GM19468 (cell line): Measurements from ENCODE around the gene SKAP2.

Experiments
- ATAC-seq: cut with Tn5 transposase; IDR thresholded peaks from one replicate; pipeline ENCODE4 v1.9.1; 2021; ENCODE audit warnings: mild to moderate bottlenecking, moderate library complexity, moderate number of reproducible peaks; ENCODE audit not compliant: unreplicated experiment; ENCODE audit errors: extremely low read depth

SKAP2 gene

DNA sequence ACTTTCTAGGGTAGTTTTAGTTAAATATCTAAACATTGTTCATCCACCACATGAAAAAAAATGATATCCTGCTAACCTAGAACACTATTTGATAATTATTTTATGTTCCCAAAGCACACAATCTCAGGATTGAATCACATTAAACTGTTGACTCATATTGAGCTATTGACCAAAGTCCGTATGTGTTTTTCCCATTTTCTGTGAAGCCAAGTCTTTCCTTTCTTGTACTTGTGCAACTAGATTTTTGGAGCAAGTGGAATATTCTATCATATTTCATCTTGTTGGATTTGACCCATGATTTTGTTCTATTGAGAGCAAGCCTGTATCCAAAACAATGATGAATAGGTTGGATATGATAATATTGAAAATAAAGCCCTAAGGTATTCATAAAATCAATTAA is 164.6 kb downstream of the SKAP2 start:
- no peak for ATAC-seq

DNA sequence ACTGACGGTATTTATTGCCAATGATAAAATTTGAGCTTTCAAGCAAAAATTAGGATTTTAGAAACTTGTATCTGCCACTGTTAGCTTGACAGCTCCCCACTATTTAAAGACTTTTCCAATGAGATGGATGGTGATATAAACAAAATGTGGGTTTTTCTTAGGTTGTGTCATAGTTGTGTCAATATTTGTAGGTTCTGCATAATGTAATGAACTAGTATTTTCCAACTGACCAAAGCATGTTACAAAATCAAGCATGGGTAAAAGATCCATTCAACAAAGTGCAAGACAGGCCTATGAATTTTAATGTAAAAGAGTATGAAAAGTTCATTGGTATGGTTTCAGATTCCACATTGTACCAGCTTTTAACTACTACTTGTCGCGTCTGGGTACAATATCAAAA is 165.6 kb downstream of the SKAP2 start:
- ATAC-seq, result no peak

DNA sequence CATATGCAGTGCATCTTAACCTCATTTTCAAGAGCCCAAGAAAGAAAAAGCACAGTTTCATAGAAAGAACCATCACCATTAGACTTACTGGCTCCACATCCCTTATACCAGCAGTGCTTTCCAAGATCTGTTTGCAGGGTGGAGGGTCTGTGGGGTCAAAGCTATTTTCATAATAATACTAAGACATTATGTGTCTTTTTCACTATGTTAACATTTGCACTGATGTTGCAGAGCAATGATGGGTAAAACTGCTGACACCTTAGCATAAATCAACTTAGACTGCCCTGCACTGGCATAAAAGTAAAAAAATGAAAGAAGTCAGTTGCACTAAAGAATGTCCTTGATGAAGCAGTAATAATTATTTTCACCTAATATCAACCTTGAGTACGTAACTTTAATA is 166.2 kb downstream of the SKAP2 start:
- ATAC-seq, result no peak

DNA sequence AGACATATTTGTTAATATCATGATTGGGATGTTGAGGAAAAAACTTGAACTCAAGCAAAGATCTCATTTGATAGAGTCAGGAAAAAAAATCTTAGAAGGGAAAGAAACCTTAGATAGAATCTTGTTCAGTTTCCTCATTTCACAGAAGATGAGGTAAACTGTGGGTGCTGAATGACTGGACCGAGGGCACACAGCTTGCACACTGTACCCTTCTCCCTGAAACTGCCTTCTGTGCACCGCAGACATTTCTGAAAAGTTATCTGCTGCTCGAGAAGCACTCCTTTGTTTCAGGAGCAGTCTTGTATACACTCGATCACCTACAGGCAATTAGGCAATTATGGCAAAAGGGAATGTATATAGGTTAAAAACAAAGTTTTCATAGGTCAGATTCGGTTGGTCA is 167.4 kb downstream of the SKAP2 start:
- ATAC-seq, result no peak

DNA sequence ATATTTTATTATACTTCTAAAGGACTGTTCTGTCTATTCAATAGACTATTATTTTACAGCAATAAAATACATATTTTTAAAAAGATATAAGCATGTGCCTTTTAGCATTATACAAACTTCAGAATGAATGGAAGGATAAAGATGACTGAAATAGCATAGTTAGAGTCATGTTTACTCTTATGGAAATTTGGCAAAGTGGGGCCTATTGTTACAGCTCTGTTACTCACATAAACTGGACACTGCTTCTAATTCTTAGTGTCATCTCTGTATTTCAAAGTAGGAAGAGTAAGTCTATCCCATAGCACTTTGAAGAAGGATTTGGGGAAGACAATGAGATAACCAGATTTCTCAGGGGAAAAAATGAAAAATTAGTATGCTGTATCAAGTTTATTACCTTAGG is 168.2 kb downstream of the SKAP2 start:
- ATAC-seq, result no peak

DNA sequence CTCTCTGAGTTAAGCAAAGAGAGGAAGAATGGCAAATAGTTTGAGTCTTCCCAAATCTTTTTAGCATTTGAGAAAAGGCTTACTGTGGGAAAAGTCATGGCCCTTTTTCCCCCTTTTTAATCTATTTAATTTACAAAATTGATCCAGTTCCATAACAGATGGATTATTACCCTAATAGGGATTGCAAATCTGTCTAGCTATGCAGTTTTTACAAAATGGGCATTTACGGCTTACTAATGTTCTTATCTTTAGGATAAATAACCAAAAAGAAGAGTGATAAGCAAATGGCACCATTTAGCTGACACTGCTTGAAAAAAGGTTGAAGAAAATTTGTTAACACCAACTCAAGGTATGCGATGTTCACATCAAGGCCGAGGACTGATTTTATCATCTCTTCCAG is 169.7 kb downstream of the SKAP2 start:
- no peak for ATAC-seq

DNA sequence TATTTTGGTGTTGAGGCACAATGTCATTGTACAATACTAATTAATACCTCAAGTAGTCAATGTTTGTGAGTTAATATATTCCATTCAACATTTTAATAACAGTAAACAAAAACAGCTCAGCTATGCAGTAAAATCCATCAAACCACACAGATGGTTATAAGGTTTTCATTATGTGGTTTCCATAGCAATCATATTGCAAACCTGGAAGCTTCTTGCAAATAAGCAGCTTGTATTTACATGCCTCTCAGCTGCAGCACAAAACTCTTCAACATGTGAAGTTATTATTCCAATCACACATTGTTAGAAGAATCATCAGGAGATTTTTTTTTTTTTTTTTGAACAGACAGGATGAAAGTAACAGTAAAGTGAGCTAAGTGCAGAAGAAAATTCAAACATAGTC is 170.2 kb downstream of the SKAP2 start:
- no peak for ATAC-seq

DNA sequence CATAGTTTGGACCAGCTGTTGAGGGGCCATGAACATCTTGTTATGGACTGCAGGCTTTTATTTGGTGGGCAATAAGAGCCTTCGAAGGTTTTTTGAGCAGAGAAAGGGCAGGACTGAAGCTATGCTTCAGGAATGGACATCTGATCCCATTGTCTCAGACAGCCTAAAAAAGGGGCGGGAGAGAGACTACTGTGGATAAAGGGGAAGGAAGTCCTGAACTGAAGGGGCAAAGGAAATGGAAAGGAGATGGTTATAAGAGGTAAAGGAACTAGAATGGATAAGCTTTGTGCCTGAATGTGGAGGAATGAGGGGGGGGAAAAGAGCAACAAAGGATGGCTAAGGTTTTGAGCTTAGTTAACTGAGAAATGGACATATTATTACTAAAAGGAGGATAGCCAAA is 172.5 kb downstream of the SKAP2 start:
- ATAC-seq, result no peak

DNA sequence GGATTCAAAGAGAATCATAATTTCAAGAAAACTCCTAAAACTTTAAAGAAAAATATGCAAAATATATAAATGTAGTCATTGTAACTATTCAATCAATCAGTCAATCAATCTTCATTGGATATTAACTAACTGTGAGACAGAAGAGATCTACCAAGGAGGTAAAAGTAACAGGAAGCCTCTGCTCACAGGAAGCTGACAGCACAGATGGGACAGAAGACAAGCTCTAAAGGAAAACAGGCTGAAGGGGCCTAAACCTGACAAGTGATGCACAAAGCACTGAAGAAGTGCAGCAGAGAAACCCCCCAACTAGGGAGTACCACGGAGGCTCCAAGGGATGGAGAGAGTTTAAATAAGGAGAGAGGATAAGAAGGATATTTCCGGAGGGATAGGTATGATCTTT is 173.0 kb downstream of the SKAP2 start:
- no peak for ATAC-seq

DNA sequence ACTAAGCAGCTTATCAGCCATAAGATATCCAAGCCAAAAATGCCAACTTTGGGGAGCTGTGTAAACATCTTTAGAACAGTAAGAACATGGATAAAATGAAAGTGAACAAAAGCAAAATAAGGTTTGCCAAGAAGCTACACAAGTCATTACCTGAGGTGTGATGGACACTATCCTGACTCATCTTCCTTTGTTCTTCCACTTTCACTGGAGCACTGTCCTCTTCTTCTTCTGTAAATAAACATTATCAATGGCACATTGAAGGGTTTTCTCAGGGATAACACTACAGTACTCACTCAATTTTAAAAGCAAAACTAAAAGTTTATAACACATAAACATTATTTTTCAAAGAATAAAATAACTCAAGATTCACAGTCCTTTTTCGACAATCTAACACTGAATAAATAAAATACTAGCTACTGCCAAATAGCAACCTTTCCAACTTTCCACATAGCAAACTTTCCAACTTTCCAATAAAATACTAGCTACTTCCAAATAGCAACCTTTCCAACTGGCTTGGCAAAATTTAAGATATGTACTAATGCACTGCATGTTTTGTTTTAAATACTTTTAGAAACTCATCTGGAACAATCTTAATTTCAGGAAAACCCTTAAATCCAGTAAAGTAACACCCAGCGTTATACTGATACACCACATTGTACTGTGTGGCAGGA is 174.1 kb downstream of the SKAP2 start:
- no peak for ATAC-seq

DNA sequence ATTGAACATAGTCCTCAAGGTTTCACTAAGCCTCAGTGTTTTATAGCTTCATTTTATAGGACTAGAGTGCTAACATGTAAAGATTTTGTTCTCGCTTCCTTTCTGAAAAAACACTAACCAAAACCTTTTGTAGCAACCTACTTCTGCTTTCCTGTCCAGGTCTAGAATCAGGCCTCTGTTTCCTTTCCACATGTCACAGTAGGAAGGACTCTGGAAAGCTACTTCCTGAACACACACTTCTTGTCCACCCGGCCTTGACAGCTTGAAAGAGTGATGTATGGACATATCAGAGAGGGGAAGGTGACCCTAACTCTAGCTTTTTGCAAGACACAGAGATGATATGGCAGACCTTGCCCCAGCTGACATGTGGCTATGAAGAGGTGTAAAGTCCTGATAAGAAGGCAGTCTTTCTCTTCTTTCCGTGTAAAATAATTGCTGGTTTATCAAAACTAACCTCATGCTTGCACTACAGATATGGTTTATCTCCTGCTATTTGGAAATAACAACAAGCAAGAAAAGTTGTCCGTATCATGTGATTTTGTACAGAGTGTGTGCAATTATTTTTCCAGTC is 175.4 kb downstream of the SKAP2 start:
- ATAC-seq, result peak; percentile 82

DNA sequence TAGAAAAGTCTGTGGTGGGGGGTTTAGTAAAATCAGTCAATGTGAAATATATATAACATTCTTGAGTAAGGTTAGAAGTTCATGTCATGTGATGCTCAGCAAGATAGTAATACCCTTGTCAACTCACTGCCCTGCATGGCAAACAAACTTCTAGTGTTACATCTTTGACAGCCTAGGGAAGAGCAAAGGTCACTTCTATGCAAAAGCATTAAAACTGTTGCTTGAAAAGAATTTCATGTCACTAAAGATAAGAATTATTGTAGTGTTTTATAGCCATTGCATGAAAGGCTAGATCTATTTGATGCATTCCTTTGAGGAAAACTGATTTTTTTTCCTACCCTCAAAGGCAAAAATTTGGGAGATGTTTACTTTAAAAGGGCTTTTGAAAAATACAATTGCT is 176.0 kb downstream of the SKAP2 start:
- no peak for ATAC-seq

DNA sequence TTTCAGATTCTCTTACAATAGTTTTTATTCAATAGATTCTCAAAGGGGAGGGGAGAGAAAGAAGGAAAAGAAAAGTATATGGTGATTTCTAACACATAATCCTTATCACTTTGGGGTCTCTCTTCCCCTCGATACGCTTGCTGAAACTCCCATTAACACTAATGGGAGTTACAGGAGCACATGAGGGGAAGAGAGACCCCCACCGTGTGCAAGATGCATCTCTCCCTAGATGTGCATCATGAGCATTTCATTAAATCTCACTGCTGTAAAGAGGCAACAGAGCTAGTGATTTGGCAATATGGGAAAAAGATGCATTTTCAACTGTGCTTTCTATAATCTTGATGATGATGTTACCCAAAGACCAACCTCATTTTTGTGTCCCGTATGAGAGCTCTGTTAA is 177.4 kb downstream of the SKAP2 start:
- ATAC-seq, result no peak

DNA sequence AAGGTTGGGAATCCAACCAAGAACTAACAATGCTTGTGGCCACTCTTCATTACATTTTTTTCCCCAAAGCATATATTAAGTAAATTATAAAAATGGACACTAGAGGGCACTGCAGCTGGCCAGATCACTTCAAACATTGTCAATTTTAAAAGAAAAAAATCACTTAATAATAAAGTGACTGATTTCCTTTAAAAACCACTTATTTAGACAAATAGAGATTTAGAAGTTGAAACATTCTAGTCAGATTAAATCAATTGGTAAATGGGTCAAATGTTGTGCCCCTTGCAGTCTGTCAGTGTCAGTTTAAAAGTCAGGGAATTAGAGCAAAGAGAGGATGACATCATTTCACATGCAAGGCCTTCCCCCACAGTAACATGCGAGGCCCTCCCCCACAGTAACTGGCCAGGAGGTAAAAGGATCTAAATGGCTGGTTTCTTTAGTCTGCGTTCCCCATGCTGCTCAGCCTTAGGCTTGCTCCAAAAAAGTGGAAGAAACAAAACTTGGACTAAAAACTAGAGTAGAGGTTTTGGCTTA is 177.9 kb downstream of the SKAP2 start:
- no peak for ATAC-seq

DNA sequence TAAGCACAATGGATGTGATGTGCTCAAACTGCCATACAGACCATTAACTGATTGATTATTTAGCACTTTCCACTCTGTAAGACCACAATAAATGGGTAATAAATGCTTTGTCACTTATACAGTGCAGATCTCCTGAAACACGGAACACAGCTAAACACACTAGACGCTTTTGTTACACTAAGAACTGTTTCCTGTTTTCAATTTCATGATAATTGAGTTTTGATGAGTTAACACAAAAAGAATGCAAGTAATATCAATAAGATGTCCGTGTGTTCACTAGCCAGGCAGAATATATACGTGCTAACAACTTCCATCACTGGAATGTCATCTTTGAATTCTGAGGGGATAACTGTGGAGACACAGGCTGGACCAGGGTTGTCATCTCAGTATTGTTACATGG is 178.8 kb downstream of the SKAP2 start:
- ATAC-seq, result no peak

DNA sequence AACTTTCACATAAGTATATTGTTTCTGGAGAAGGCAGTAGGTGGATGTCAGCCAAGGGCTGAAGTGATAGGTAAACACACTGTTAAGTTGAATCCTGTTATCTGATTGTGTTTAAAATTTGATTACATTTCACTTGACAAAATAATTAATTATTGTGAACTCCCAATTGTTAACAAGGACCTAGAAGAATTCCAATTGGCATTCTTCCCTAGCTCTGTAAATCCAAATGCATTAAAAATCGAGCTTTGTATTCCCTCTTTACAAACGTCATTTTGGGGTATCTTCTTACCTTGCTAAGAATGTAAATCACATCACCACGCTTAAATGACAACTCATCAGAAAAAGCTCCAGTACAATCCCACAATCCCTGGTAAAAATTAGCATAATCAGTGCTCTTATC is 179.9 kb downstream of the SKAP2 start:
- no peak for ATAC-seq

DNA sequence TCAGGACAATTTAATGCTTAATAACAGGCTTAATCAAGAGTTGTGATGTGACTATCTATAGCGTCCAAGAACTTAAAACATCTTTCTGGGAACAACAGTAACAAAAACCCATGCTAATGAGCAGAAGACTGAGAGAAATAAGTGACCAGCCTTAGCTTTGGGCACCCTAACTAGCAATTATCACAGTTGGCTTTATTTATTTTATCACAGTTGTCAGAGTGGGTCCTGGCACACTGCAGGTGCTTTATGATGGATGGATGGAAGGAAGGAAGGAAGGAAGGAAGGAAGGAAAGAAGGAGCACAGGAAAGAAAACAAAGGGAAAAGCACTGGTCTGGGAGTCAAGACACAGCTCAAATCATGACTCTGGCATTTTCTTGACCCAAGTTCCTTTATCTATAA is 181.1 kb downstream of the SKAP2 start:
- ATAC-seq, result no peak

DNA sequence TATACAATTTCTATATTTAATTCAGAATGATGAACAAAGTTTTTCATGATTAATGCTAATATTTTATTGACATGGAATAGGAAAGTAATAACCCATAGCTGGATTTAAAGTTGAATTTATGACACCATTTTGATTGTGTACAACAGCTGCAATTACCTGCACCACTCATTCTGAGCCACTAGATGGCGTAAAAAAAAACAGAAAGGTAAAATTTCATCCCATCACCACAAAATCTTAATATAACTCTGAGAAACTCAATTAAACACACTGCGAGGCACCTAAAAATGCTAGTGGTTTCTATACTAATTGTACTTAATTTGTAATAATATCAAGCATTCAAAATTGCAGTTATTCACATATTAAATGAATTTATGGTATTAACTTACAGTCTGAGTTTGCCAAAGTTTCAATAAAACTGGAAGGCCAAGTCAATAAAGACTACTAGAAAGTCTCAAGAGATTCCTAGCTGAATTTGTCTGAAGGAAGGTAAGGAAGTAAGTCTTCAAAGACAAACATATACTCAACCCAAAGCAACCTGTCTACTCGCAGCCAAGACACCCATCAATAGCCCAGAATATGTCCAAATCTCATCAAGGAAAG is 182.5 kb downstream of the SKAP2 start:
- no peak for ATAC-seq

DNA sequence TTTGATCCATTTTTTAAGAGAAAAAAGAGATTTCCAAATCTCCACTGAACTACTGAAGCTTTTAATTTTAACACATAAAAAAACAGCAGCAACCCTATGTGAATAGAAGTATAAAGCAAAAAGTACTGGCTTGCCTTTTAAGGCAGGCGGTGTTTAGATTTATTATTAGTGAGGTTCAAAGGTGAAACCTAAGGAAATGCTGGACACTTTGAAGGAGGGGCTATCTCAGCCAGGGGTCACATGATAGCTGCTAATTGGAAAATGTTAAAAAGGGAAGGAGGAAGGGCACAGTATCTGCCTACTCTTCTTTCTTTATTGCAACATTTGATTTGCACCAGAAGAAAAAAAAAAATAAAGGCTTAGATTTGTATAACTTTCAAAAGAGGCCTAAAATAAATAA is 183.8 kb downstream of the SKAP2 start:
- no peak for ATAC-seq

DNA sequence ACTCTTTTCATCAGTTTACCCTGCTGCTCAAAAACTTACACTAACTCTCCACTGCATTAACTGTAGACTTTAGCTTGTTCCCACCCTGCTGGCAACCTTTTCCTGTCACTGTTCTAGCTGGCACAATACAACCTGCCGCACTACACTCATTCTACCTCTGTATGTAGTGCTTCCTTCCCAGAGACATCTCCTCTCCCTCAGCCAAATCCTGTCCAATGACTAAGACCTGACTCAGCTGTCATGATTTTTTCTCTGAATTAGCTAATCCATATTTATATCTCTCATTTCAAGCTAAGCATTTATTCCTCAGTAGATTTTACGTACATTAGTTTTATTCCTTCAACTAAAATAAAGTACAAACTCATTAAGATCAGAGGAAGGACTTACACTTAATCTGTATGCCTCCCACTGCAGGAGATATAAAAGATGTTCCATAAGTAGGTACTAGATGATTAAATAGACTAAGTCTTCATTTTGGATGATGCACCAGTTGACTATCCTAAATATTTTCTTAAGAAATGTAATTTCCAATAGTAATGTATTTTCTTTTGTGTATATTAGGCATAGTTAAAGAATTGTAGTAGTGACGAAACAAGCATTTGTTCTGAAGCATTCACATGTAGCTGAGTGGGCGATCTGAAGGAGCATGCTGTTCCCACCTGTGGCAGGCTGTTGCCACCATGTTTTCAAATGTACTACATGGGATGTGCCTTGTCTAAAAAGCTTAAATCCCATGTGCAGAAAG is 189.1 kb downstream of the SKAP2 start:
- no peak for ATAC-seq

DNA sequence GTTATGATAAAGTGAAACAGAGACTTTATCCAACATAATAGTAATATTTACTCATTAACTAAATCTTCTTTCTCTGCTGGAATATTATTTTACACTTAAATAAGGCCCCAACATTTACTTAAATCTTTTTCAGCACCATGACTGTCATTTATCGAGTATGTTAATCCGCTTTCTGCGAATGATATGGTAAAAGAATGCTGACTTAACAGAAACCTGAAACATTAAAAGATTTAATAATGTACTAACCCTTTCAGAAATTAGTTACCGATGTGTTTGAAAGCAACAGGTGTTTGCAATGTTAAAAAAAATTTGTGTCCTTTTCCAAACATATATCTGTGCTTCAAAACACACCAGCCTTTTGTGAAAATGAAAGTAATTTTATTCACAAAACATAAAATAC is 190.5 kb downstream of the SKAP2 start:
- ATAC-seq, result no peak
